ENCODE measurements around the gene LENEP.

- TF ChIP-seq EZH2 (IDR thresholded peaks at IDR 0.05; ENCODE audit: insufficient read depth, poor library complexity, severe bottlenecking) (no peak), EZH2phosphoT487 (IDR thresholded peaks at IDR 0.05; ENCODE audit: insufficient read depth, low read depth) (no peak)
Measured at GRCh38 chr1:155014709-155015508, 21.5 kb downstream of the LENEP start.

All from GM23248 (cell line).